B cell (primary cell): ENCODE results near the gene SLC6A7. TPM values are rescaled to one million over a fixed set of nuclear protein-coding genes. Genes with fewer than 3 reads are reported as not detected.

ENCODE experiments used
- ATAC-seq: fragments of 200-7000 bp; cut with Tn5 transposase; one replicate; pipeline ENCODE4 v1.10.0; 2021; ENCODE audit warnings: low read depth, mild to moderate bottlenecking, moderate number of reproducible peaks, moderate library complexity
- CTCF ChIA-PET: fragments of 350-600 bp; sonication (Branson Sonifier 250); formaldehyde crosslinking; loops from one replicate; lab custom pipeline; 2021; ENCODE audit warnings: antibody characterized with exemption, inconsistent platforms; lab: Charles Lee
- POLR2A ChIA-PET: fragments of 350-600 bp; sonication (Branson Sonifier 250); formaldehyde crosslinking; loops from one replicate; lab custom pipeline; 2021; ENCODE audit warnings: antibody characterized with exemption; lab: Charles Lee
- DNase-seq: peaks from one replicate; pipeline ENCODE4 v3.0.0; 2013
- H2AFZ ChIP-seq: 2 replicates; pipeline ENCODE4 v1.6.1; 2012; ENCODE audit warnings: mild to moderate bottlenecking, low read depth, low read length; ENCODE audit not compliant: insufficient read depth, poor library complexity, severe bottlenecking
- H3K27ac ChIP-seq, 2 donors: 1 replicate in 1 of 2; 2 replicates in 1 of 2; pipeline ENCODE4 v1.5.1; 2012 to 2013; ENCODE audit warnings: low read length in 2 of 2, mild to moderate bottlenecking in 2 of 2, moderate library complexity in 1 of 2
- H3K27me3 ChIP-seq, 4 experiments: fragments of 200-600 bp in 1 of 4; sonication (generic) in 1 of 4; replicated peaks in 1 of 4; 1 replicate in 2 of 4; 2 replicates in 2 of 4; pipeline versions ENCODE4 v1.6.1 to v1.7.0; 2013 to 2016; ENCODE audit warnings: low read length in 3 of 4, mild to moderate bottlenecking in 2 of 4, mixed read lengths in 1 of 4, moderate library complexity in 1 of 4; ENCODE audit not compliant: insufficient read depth in 4 of 4, control insufficient read depth in 3 of 4; ENCODE audit errors: control extremely low read depth in 1 of 4
- H3K36me3 ChIP-seq, 2 experiments: replicated peaks in 1 of 2; 1 replicate in 1 of 2; 2 replicates in 1 of 2; pipeline versions ENCODE4 v1.6.1 to v1.7.1; 2013; ENCODE audit warnings: low read length in 1 of 2; ENCODE audit not compliant: insufficient read depth in 2 of 2, control insufficient read depth in 1 of 2; ENCODE audit errors: control extremely low read depth in 1 of 2, extremely low read depth in 1 of 2
- H3K4me1 ChIP-seq, 2 donors: fragments of 200-600 bp in 1 of 2; sonication (generic) in 1 of 2; 1 replicate in 1 of 2; 2 replicates in 1 of 2; pipeline versions ENCODE4 v1.5.1 to v1.6.1; 2013 to 2017; ENCODE audit warnings: low read length in 2 of 2; ENCODE audit not compliant: control insufficient read depth in 2 of 2, insufficient read depth in 2 of 2
- H3K4me2 ChIP-seq: replicated peaks from 2 replicates; pipeline ENCODE3; 2012; ENCODE audit warnings: mild to moderate bottlenecking, low read depth, low read length; ENCODE audit not compliant: poor library complexity, severe bottlenecking
- H3K4me3 ChIP-seq, 5 experiments: fragments of 200-600 bp in 1 of 5; sonication (generic) in 1 of 5; 1 replicate in 3 of 5; 2 replicates in 2 of 5; pipeline versions ENCODE4 v1.5.1 to v1.7.0; 2011 to 2016; ENCODE audit warnings: low read length in 4 of 5, mild to moderate bottlenecking in 4 of 5, low read depth in 2 of 5, control low read depth in 1 of 5, moderate library complexity in 1 of 5; ENCODE audit not compliant: insufficient read depth in 1 of 5; ENCODE audit errors: control extremely low read depth in 1 of 5, extremely low read depth in 1 of 5
- H3K79me2 ChIP-seq: fragments of 200-600 bp; sonication (generic); one replicate; pipeline ENCODE4 v1.6.0; 2016; ENCODE audit warnings: low read length; ENCODE audit not compliant: control insufficient read depth, insufficient read depth
- H3K9ac ChIP-seq: fragments of 200-600 bp; sonication (generic); 2 replicates; pipeline ENCODE4 v1.6.1; 2017; ENCODE audit warnings: mild to moderate bottlenecking, low read length, moderate library complexity
- H3K9me3 ChIP-seq, 3 donors: one replicate each; pipeline versions ENCODE4 v1.6.1 to v1.7.1; 2013; ENCODE audit warnings: low read length in 2 of 3; ENCODE audit not compliant: control insufficient read depth in 2 of 3, insufficient read depth in 1 of 3; ENCODE audit errors: control extremely low read depth in 1 of 3
- H4K20me1 ChIP-seq: 2 replicates; pipeline ENCODE4 v1.6.0; 2012; ENCODE audit warnings: mild to moderate bottlenecking, low read length; ENCODE audit not compliant: insufficient read depth, control insufficient read depth, poor library complexity, severe bottlenecking
- H3K27ac Mint-ChIP-seq: one replicate; pipeline ENCODE4 v1.8.0; 2021; ENCODE audit warnings: mixed read lengths
- H3K27me3 Mint-ChIP-seq: one replicate; pipeline ENCODE4 v1.8.0; 2021; ENCODE audit warnings: mixed read lengths
- H3K4me1 Mint-ChIP-seq: one replicate; pipeline ENCODE4 v1.8.0; 2021; ENCODE audit warnings: mixed read lengths
- H3K4me3 Mint-ChIP-seq: one replicate; pipeline ENCODE4 v1.8.0; 2021; ENCODE audit warnings: mixed read lengths
- H3K9me3 Mint-ChIP-seq: one replicate; pipeline ENCODE4 v1.8.0; 2022; ENCODE audit warnings: mixed read lengths; ENCODE audit not compliant: insufficient read depth
- CTCF ChIP-seq: fragments of 200-600 bp; IDR thresholded peaks from one replicate; pipeline ENCODE4 v1.8.0; 2022; ENCODE audit warnings: antibody characterized with exemption, mild to moderate bottlenecking
- EZH2 ChIP-seq: IDR thresholded peaks from 2 replicates; pipeline ENCODE4 v1.6.1; 2012; ENCODE audit warnings: borderline replicate concordance, low read depth, mild to moderate bottlenecking, moderate library complexity, low read length; ENCODE audit not compliant: insufficient read depth, poor library complexity, severe bottlenecking
- WGBS: methylation state at CpG from one replicate; pipeline ENCODE4 v1.1.5; 2013; ENCODE audit warnings: missing lambda C conversion rate; ENCODE audit not compliant: insufficient coverage; 5-methylcytosine and 5-hydroxymethylcytosine counted together
- intact Hi-C: fragments of 100-400 bp; cut with micrococcal nuclease; formaldehyde crosslinking; loops from one replicate; pipeline ENCODE4 v1.10.0; 2022
- polyA plus RNA-seq: library from polyadenylated mRNA; depleted of rRNA; stranded (reverse); fragments of >200 nt; gene quantifications from 2 replicates; pipeline ENCODE4 v1.2.3, GENCODE V29; 2012
- total RNA-seq, 2 donors: library from RNA; stranded (reverse); fragments of 120-200 nt in 1 of 2; gene quantifications; 1 replicate in 1 of 2; 2 replicates in 1 of 2; pipeline versions ENCODE4 v1.2.3 to v1.2.4, GENCODE V29; 2013 to 2022

SLC6A7 gene
- total and polyA plus RNA-seq, 2 donors (not counting 1 experiment from before 2014, with no cell fraction given) = not detected

GRCh38 chr5:150256410-150257064 is 66.7 kb downstream of the SLC6A7 start:
- TF ChIP-seq CTCF = no peak
- no peak for TF ChIP-seq EZH2
- H4K20me1 ChIP-seq = no peaks in the 10 kb centered on the region
- no peaks in the 10 kb centered on the region for H3K9me3 ChIP-seq
- Mint-ChIP-seq H3K27me3 (peaks cover 6% of the 10 kb centered on the region), H3K4me3 (no peak overlapping the region), H3K4me1 (no peaks in the 10 kb centered on the region), H3K27ac (no peak overlapping the region), H3K9me3 (no peaks in the 10 kb centered on the region)
- H3K4me2 ChIP-seq = no peak overlapping the region
- no peaks in the 10 kb centered on the region for H3K79me2 ChIP-seq
- H3K27ac ChIP-seq = no peak overlapping the region
- H3K36me3 ChIP-seq = no peaks in the 10 kb centered on the region
- POLR2A ChIA-PET = no interaction called here
- H3K4me3 ChIP-seq = no peak overlapping the region
- H2AFZ ChIP-seq = no peak overlapping the region
- H3K9ac ChIP-seq = no peak overlapping the region
- peaks cover 0 to 4% (median 0%) of the 10 kb centered on the region in 4 experiments for H3K27me3 ChIP-seq
- H3K4me1 ChIP-seq = no peaks in the 10 kb centered on the region
- 67% methylated on average over 12 of the region's 12 CpGs for WGBS
- DNase-seq (no peak), ATAC-seq (no peak)
- CTCF ChIA-PET = interaction anchor here (1.4 kb wide), 1 partner anchor 38 kb away, joined by 3 read pairs; no protein-coding TSS in a partner anchor
- intact Hi-C loops = no loop called here

- H3K4me3 ChIP-seq = no peak overlapping the region
- WGBS = 96% methylated on average over 9 of the region's 11 CpGs
- ATAC-seq (no peak), DNase-seq (no peak)
- H3K4me3 Mint-ChIP-seq = no peak overlapping the region
- H3K9ac ChIP-seq = no peak overlapping the region
- H3K27me3 ChIP-seq = peaks cover 0 to 4% (median 0%) of the 10 kb centered on the region in 4 experiments
- no peaks in the 10 kb centered on the region for H3K79me2 ChIP-seq
- H2AFZ ChIP-seq = no peak overlapping the region
- no peaks in the 10 kb centered on the region for H3K4me1 Mint-ChIP-seq
- no peak overlapping the region for H3K27ac Mint-ChIP-seq
- ChIA-PET POLR2A (no interaction called here), CTCF (no interaction called here)
- no peak overlapping the region for H3K27ac ChIP-seq
- H3K9me3 Mint-ChIP-seq = no peaks in the 10 kb centered on the region
- H3K27me3 Mint-ChIP-seq = peaks cover 6% of the 10 kb centered on the region
- no peaks in the 10 kb centered on the region for H3K4me1 ChIP-seq
- H3K36me3 ChIP-seq = no peaks in the 10 kb centered on the region
- H3K4me2 ChIP-seq = no peak overlapping the region
- H4K20me1 ChIP-seq = no peaks in the 10 kb centered on the region
- TF ChIP-seq EZH2 (no peak), CTCF (no peak)
- no peaks in the 10 kb centered on the region for H3K9me3 ChIP-seq
- intact Hi-C loops = no loop called here
These were observed 67.6 kb downstream of the SLC6A7 start for GRCh38 chr5:150257424-150257823.
